CD4-positive, alpha-beta T cell treated with Interleukin-4 for 1 hour (primary cell): ENCODE results near the gene SLC36A2.
"Not testable (repeated sequence)": the region's sequence is repeated elsewhere in the genome, so short reads cannot be mapped to it uniquely, and the experiment has no call there.

Experiments
- DNase-seq, 2 donors: peaks; one replicate each; pipeline ENCODE4 v3.0.0-alpha.2; 2020 to 2022

The SLC36A2 gene

GRCh38 chr5:151320481-151320880, 26.9 kb downstream of the SLC36A2 start:
- no peak for DNase-seq

GRCh38 chr5:151318850-151319732, 28.3 kb downstream of the SLC36A2 start:
- DNase-seq, result no peak

GRCh38 chr5:151317871-151318270, 29.5 kb downstream of the SLC36A2 start:
- no peak for DNase-seq

- peak; percentile 31 to 48 for DNase-seq
Measured at GRCh38 chr5:151315998-151316597, 31.3 kb downstream of the SLC36A2 start.

- DNase-seq, result no peak
Measured at GRCh38 chr5:151313357-151313756, 34.0 kb downstream of the SLC36A2 start.

- DNase-seq, result no peak
Measured at GRCh38 chr5:151312756-151313324, 34.5 kb downstream of the SLC36A2 start.

- no peak for DNase-seq
Measured at GRCh38 chr5:151310932-151311331, 36.4 kb downstream of the SLC36A2 start.

GRCh38 chr5:151309821-151310220, 37.5 kb downstream of the SLC36A2 start:
- DNase-seq, result not testable (repeated sequence)

- DNase-seq, result not testable (repeated sequence)
Measured at GRCh38 chr5:151309266-151309665, 38.1 kb downstream of the SLC36A2 start.

GRCh38 chr5:151303666-151304065, 43.7 kb downstream of the SLC36A2 start, which contains the start of gene SLC36A3:
Gene SLC36A3 (minus strand): TSS chr5:151303766. CDS start chr5:151303354, 412 bp downstream.
- no peak for DNase-seq

GRCh38 chr5:151298063-151298855, 49.1 kb downstream of the SLC36A2 start:
- no peak for DNase-seq

- no peak for DNase-seq
Measured at GRCh38 chr5:151296974-151297373, 50.4 kb downstream of the SLC36A2 start.

- no peak for DNase-seq
Measured at GRCh38 chr5:151296478-151296830, 50.9 kb downstream of the SLC36A2 start.

- no peak for DNase-seq
Measured at GRCh38 chr5:151295791-151296477, 51.4 kb downstream of the SLC36A2 start.

- DNase-seq, result no peak
Measured at GRCh38 chr5:151295138-151295537, 52.2 kb downstream of the SLC36A2 start.

GRCh38 chr5:151293624-151294023, 53.7 kb downstream of the SLC36A2 start:
- DNase-seq, result no peak

GRCh38 chr5:151288180-151288579, 59.2 kb downstream of the SLC36A2 start:
- no peak for DNase-seq

GRCh38 chr5:151286246-151286645, 61.1 kb downstream of the SLC36A2 start:
- DNase-seq, result no peak

GRCh38 chr5:151285683-151286082, 61.7 kb downstream of the SLC36A2 start:
- DNase-seq, result no peak

- DNase-seq, result no peak
Measured at GRCh38 chr5:151284392-151284967, 62.9 kb downstream of the SLC36A2 start.

GRCh38 chr5:151283120-151283825, 64.1 kb downstream of the SLC36A2 start:
- DNase-seq, result no peak
